ENCODE data around the gene XPNPEP3.

The XPNPEP3 gene

DNA sequence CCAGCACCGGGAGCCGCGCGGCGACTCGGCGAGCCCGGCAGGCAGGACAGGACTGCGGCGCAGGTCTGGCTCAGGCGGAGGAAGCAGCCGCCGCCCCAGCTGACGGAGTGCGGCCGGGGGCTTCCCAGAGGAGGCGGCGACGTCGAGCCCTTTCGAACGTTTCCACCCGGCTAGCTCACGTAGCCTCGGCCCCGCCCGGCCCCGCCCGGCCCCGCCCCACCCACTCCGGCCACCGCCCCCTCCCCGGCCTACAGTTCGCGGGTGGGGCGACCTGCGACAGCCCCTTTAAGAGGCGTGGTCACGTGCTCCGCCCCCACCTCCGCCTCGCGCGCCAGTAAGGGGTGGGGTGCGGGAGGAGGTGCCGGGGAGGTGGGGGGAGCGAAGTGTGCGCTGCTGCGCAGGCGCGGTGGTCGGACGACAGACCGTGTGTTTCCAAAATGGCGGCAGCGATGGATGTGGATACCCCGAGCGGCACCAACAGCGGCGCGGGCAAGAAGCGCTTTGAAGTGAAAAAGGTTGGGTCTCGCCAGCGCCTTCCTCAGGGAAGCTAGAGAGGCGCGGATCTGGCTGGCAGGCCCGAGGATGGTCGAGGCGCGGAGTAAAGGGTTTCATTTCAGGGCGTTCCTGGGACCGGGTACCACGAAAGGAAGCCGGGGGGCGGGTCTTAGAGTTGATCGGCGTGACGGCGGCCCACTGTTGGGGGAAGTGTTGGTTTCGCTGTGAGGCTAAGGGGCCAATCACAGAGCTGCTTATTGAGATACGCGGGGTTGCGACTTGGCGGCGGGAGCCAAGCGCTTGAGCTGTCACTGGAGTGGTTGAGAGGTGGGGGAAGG lies 94.2 kb downstream of the XPNPEP3 start, which contains the start of gene RBX1:
TSS of gene RBX1 (plus strand) at position 417 of the 833 bp plus-strand sequence. CDS start at position 438, 21 bp downstream.
- DNase-seq, result peak; percentile 99

DNA sequence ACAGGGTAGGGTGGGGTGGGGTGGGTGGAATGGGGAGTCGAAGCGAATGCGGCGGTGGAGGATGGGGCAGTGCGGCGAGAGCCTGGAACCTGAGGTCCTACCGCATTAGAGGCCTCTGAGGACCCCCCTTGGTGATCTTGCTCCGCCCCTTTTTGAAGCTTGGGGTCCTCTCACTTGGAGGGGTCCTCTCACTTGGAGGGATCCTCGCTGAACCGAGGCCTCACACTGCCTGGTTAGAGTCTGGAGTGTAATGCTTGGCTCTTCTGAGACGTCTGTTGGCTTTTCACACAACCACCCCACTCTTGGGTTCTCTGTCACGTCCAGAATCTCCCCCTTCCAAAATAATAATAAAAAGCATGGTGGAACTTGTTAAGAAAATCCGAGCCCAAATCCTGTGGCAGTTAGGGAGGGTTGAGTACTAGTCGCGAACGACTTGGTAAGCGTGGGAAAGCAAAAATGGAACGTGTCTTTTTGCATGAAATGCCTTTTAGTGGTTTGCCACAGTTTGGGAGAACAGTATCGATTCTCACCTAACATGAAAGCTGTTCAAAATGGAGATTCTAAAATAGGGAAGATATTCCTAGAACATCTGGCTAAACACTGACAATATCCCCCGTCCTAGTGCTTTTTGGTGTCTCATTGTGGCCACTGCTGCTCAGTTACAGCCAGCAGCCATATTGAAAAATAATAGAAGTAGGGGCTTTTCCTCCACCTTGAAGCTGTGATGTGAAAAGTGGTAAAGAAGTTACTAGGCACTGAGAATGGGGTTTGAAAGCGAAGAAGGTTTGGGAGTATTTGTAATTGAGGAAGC lies 95.1 kb downstream of the XPNPEP3 start:
- peak; percentile 40 for DNase-seq

DNA sequence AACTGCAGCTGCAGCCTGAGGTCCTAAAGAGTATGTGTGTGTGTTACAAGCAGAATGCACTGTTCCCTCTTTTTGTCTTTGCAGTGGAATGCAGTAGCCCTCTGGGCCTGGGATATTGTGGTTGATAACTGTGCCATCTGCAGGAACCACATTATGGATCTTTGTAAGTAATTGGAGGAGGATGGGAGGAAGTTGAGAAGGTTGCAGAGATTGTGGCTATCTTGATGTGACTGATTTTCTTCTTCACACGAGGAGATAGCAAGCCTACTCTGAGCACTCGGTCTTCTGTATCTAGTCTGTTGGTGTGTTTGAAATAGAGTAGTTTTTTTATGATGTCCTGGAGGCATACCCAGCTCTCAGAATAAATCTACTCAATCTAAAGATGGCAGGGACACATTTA lies 96.5 kb downstream of the XPNPEP3 start:
- DNase-seq, result peak; percentile 16

GRCh38 chr22:40954113-40954512 lies 97.2 kb downstream of the XPNPEP3 start:
- no peak for DNase-seq

GRCh38 chr22:40955571-40955970 lies 98.6 kb downstream of the XPNPEP3 start:
- no peak for DNase-seq

DNA sequence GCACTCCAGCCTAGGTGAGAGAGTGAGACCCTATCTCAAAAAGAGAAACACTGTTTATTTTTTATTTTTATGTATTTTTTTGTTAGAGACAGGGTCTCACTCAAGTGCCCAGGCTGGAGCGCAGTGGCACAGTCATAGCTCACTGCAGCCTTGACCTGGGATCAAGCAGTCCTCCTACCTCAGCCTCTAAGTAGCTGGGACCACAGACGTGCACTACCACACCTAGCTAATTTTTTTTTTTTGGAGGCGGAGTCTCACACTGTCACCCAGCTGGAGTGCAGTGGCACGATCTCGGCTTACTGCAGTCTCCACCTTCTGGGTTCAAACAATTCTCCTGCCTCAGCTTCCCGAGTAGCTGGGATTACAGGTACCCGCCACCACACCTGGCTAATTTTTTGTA lies 100.7 kb downstream of the XPNPEP3 start:
- no peak for DNase-seq

- DNase-seq, result no peak
These were observed 101.4 kb downstream of the XPNPEP3 start for GRCh38 chr22:40958299-40958698.

DNA sequence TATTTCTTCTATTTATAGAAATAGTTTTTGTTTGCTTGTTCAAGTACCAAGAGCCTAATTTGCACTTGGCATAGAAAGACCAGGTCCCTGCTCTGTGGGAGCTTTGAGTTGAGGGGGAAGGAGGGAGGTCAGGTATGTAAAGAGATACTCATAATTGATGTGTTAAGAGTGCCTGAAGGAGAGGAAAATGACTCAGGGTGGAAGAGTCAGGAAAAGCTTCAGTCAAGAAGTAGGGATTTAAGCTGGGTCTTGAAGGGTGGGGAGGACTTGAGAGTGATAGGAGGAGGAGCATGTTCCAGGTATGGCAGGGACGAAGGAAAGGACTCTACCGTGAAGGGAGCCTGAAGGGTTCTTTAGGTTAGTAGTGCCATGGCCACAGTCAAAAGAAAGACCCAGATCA lies 103.2 kb downstream of the XPNPEP3 start:
- DNase-seq, result no peak

GRCh38 chr22:40965936-40966725 lies 109.2 kb downstream of the XPNPEP3 start:
- DNase-seq, result no peak

DNA sequence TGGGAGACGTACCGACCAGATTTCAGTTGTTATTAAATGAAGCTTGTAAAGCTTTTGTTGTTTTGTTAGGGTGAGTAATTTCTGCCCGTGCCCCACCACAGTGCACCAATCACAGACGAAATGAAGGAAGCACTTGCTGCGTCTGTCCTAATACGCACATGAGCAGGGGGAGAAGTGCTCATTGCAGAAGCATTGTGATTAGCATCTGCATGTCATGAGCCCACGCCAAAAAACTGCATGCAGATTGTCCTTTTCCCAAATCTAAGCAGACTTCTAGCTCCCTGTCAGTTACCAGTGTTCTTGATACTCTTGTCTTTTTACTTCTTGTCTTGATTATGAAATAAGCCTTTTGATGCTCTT lies 109.8 kb downstream of the XPNPEP3 start:
- no peak for DNase-seq

DNA sequence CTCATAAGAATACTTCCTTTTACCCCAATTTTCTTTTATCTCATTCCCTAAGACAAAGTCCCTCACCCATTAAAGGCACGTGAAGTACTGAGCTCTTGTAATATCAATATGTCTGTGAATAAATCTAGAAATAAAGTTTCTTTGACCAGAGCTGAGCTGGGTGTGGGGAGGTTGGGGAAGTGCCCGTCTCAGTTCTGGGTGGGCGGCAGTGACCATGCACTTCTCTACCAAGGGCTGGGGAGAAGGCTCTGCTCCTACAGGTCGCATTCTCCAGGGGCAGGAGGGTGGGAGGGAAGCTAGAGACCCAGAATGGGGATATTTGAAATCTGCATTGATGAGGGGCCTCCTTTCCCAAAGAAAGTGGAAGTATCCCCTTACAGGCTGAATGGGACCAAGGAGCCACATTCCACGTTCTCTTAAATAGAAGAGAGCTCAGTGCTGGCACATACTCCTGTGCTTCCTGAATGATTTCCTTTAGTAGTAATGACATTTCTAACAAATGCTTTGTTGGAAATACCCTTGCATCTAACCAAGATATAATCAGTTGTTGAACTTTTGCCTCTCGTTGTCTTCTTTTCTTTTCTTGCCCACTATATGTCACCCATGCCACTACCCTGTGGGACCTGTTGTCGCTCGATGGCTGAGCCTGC lies 110.3 kb downstream of the XPNPEP3 start:
- DNase-seq, result no peak

GRCh38 chr22:40972587-40972986 lies 115.6 kb downstream of the XPNPEP3 start:
- no peak for DNase-seq

DNA sequence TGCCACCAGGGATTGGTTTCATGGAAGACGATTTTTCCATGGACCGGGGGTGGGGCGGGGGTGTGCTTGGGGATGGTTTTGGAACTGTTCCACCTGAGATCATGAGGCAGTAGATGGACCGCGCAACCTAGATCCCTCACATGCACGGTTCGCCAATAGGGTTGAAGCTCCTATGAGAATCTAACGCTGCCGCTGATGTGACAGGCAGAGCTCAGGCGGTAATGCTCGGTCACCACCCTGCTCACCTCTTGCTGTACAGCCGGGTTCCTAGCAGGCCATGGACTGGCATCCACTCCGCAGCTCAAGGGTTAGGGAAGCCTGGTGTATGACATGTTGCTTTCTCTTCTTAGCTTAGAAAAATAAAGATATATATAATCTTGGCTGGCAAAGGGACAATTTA lies 116.2 kb downstream of the XPNPEP3 start:
- no peak for DNase-seq

GRCh38 chr22:40975366-40975765 lies 118.4 kb downstream of the XPNPEP3 start:
- DNase-seq, result peak; percentile 62

GRCh38 chr22:40976866-40977700 lies 120.1 kb downstream of the XPNPEP3 start:
- no peak for DNase-seq

- no peak for DNase-seq
These were observed 122.2 kb downstream of the XPNPEP3 start for GRCh38 chr22:40979198-40979597.

- DNase-seq, result no peak
These were observed 122.9 kb downstream of the XPNPEP3 start for GRCh38 chr22:40979871-40980270.
